Measurements from ENCODE around the gene DOK5.

The DOK5 gene

DNA sequence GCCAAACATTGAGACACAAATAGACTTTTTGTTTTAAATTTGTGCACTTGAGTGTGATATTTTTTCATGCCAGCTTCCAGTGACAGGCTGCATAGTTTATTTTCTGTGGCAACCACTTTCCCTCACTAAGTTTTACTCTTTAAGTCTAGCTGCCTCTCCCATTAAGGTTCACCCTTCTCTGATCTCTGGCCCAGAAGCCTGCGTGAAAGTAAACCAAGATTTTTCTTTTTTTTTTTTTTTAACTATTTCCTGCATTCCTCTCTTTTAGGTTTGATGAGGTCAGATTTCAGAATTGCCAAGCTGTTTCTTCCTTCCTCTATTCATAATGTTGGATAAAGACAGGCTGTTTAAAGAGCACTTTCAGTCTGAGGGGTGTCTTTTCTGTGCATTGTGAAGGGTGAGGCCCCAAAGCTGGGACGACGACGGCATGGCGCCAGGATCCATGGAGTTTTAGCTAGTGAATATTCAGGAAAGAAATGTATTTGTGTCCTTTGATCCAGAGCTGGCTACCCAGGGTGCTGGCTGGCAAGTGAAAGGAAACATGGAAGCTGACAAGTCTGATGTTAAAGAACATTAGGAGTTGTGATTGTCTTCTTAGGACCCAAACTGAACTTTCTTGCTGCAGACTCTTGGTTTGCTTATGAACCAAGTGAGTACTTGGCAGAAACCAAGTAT lies 50.7 kb downstream of the DOK5 start:
- no peaks in the 10 kb centered on the region for H3K36me3 ChIP-seq (ENCODE audit: control insufficient read depth, insufficient read depth, low read length)
- no peak overlapping the region for H3K4me3 ChIP-seq (ENCODE audit: low read length)
- H3K27me3 ChIP-seq (ENCODE audit: control insufficient read depth, insufficient read depth, low read length), result no peaks in the 10 kb centered on the region
- no peaks in the 10 kb centered on the region for H3K9me3 ChIP-seq (ENCODE audit: control insufficient read depth, low read length)
- no peak overlapping the region for H3K9ac ChIP-seq (ENCODE audit: low read length)
- H3K4me1 ChIP-seq (ENCODE audit: control insufficient read depth, insufficient read depth, low read length), result no peaks in the 10 kb centered on the region

GRCh38 chr20:54526801-54527200 lies 51.4 kb downstream of the DOK5 start:
- Histone ChIP-seq H3K36me3 (ENCODE audit: control insufficient read depth, insufficient read depth, low read length) (no peaks in the 10 kb centered on the region), H3K4me1 (ENCODE audit: control insufficient read depth, insufficient read depth, low read length) (no peaks in the 10 kb centered on the region), H3K27me3 (ENCODE audit: control insufficient read depth, insufficient read depth, low read length) (no peaks in the 10 kb centered on the region), H3K9ac (ENCODE audit: low read length) (no peak overlapping the region), H3K4me3 (ENCODE audit: low read length) (no peak overlapping the region), H3K9me3 (ENCODE audit: control insufficient read depth, low read length) (no peaks in the 10 kb centered on the region)

- no peaks in the 10 kb centered on the region for H3K4me1 ChIP-seq (ENCODE audit: control insufficient read depth, insufficient read depth, low read length)
- H3K27me3 ChIP-seq (ENCODE audit: control insufficient read depth, insufficient read depth, low read length), result no peaks in the 10 kb centered on the region
- H3K36me3 ChIP-seq (ENCODE audit: control insufficient read depth, insufficient read depth, low read length), result no peaks in the 10 kb centered on the region
- no peaks in the 10 kb centered on the region for H3K9me3 ChIP-seq (ENCODE audit: control insufficient read depth, low read length)
- no peak overlapping the region for H3K4me3 ChIP-seq (ENCODE audit: low read length)
- no peak overlapping the region for H3K9ac ChIP-seq (ENCODE audit: low read length)
Observed at GRCh38 chr20:54532573-54532972, 57.2 kb downstream of the DOK5 start.

DNA sequence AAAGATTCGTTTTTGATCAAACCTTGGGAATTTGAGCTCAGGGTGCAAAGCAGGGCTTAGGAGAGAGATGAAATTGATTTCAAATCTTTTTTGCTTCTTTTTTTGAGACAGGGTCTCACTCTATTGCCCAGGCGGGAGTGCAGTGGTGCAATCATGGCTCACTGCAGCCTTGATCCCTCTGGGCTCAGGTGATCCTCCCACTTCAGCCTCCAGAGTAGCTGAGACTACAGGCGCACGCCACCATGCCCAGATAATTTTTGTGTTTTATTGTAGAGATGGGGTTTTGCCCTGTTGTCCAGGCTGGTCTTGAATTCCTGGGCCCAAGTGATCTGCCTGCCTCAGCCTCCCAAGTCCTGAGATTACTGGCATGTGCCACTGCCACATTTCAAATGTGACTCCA lies 58.7 kb downstream of the DOK5 start:
- Histone ChIP-seq H3K4me1 (ENCODE audit: control insufficient read depth, insufficient read depth, low read length) (no peaks in the 10 kb centered on the region), H3K9me3 (ENCODE audit: control insufficient read depth, low read length) (no peaks in the 10 kb centered on the region), H3K4me3 (ENCODE audit: low read length) (no peak overlapping the region), H3K36me3 (ENCODE audit: control insufficient read depth, insufficient read depth, low read length) (no peaks in the 10 kb centered on the region), H3K9ac (ENCODE audit: low read length) (no peak overlapping the region), H3K27me3 (ENCODE audit: control insufficient read depth, insufficient read depth, low read length) (no peaks in the 10 kb centered on the region)

DNA sequence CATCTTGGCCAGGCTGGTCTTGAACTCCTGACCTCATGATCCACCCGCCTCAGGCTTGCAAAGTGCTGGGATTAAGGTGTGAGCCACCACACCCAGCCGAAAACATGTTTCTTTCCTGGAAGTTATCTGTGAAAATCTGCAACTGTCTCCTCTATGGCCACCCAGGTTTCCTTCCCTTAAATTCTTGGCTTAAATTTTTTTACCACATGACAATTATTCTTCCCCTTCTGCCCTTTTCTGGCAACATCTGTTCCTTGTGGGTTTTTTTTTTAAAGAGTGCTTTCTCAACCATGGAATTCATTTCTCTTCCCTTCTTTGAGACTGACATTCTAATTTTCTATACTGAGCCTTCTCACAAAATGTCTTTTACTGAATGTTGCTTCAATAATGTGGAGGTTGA lies 59.6 kb downstream of the DOK5 start:
- no peaks in the 10 kb centered on the region for H3K9me3 ChIP-seq (ENCODE audit: control insufficient read depth, low read length)
- no peak overlapping the region for H3K9ac ChIP-seq (ENCODE audit: low read length)
- H3K27me3 ChIP-seq (ENCODE audit: control insufficient read depth, insufficient read depth, low read length), result no peaks in the 10 kb centered on the region

GRCh38 chr20:54535746-54536145 lies 60.4 kb downstream of the DOK5 start:
- no peaks in the 10 kb centered on the region for H3K27me3 ChIP-seq (ENCODE audit: control insufficient read depth, insufficient read depth, low read length)
- H3K4me1 ChIP-seq (ENCODE audit: control insufficient read depth, insufficient read depth, low read length), result no peaks in the 10 kb centered on the region
- H3K9me3 ChIP-seq (ENCODE audit: control insufficient read depth, low read length), result no peaks in the 10 kb centered on the region
- H3K9ac ChIP-seq (ENCODE audit: low read length), result no peak overlapping the region
- H3K36me3 ChIP-seq (ENCODE audit: control insufficient read depth, insufficient read depth, low read length), result no peaks in the 10 kb centered on the region
- no peak overlapping the region for H3K4me3 ChIP-seq (ENCODE audit: low read length)

More for the DNA sequence above, 59.6 kb downstream of the DOK5 start:
- Histone ChIP-seq H3K4me3 (ENCODE audit: low read length) (no peak overlapping the region), H3K36me3 (ENCODE audit: control insufficient read depth, insufficient read depth, low read length) (no peaks in the 10 kb centered on the region), H3K4me1 (ENCODE audit: control insufficient read depth, insufficient read depth, low read length) (no peaks in the 10 kb centered on the region)

DNA sequence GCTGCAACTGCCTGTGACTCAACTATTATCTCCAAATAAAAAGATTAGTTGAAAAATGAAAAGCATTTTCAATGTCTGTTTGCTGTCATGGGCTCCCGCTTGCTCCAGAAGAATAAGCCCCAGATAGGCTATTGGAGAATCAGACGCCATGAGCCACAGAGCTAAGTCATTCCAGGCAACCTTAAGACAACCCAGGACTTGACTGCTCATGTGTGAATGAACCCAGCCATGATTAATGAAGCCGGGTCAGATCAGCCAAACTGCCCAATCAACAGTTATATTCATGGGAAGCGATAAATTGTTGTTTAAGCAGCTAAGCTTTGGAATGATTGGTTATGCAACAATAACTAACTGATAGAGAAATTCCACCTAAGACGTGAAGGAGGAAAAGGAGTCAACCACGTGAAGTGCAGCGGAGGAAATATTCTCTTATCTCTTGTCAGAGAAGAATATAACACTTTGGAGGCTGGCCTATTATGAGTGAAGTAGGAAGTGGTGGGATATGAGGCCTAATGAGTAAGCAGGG lies 64.2 kb downstream of the DOK5 start:
- no peaks in the 10 kb centered on the region for H3K27me3 ChIP-seq (ENCODE audit: control insufficient read depth, insufficient read depth, low read length)
- no peaks in the 10 kb centered on the region for H3K9me3 ChIP-seq (ENCODE audit: control insufficient read depth, low read length)
- H3K9ac ChIP-seq (ENCODE audit: low read length), result no peak overlapping the region
- no peaks in the 10 kb centered on the region for H3K4me1 ChIP-seq (ENCODE audit: control insufficient read depth, insufficient read depth, low read length)
- H3K4me3 ChIP-seq (ENCODE audit: low read length), result no peak overlapping the region
- H3K36me3 ChIP-seq (ENCODE audit: control insufficient read depth, insufficient read depth, low read length), result no peaks in the 10 kb centered on the region

- H3K36me3 ChIP-seq (ENCODE audit: control insufficient read depth, insufficient read depth, low read length), result no peaks in the 10 kb centered on the region
- no peak overlapping the region for H3K9ac ChIP-seq (ENCODE audit: low read length)
- no peaks in the 10 kb centered on the region for H3K4me1 ChIP-seq (ENCODE audit: control insufficient read depth, insufficient read depth, low read length)
- H3K4me3 ChIP-seq (ENCODE audit: low read length), result no peak overlapping the region
- no peaks in the 10 kb centered on the region for H3K9me3 ChIP-seq (ENCODE audit: control insufficient read depth, low read length)
- H3K27me3 ChIP-seq (ENCODE audit: control insufficient read depth, insufficient read depth, low read length), result no peaks in the 10 kb centered on the region
Observed at GRCh38 chr20:54543369-54543768, 68.0 kb downstream of the DOK5 start.

- Histone ChIP-seq H3K4me1 (ENCODE audit: control insufficient read depth, insufficient read depth, low read length) (no peaks in the 10 kb centered on the region), H3K9me3 (ENCODE audit: control insufficient read depth, low read length) (no peaks in the 10 kb centered on the region), H3K4me3 (ENCODE audit: low read length) (no peak overlapping the region), H3K27me3 (ENCODE audit: control insufficient read depth, insufficient read depth, low read length) (no peaks in the 10 kb centered on the region), H3K9ac (ENCODE audit: low read length) (no peak overlapping the region), H3K36me3 (ENCODE audit: control insufficient read depth, insufficient read depth, low read length) (no peaks in the 10 kb centered on the region)
Observed at GRCh38 chr20:54545676-54546358, 70.4 kb downstream of the DOK5 start.

DNA sequence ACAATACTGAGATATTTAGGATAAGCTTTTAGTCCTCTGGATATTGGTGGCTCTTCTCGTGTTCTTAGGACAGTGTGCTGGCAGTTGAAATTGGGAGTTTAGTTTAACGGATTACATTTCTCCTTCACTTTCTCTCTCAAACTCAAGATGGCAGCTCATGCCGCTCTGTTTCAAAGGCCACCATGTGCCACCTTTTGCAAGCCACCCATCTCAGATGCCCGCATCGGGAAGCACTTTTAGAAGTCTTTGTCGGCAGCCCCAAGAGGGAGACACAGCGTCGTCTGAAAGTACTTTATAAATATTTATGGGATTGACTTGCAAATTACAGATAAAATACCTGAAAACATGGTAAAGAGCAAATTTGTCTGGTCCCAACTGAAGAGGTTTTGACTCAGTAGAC lies 73.5 kb downstream of the DOK5 start:
- H3K27me3 ChIP-seq (ENCODE audit: control insufficient read depth, insufficient read depth, low read length), result no peaks in the 10 kb centered on the region
- no peaks in the 10 kb centered on the region for H3K9me3 ChIP-seq (ENCODE audit: control insufficient read depth, low read length)
- no peak overlapping the region for H3K9ac ChIP-seq (ENCODE audit: low read length)
- no peaks in the 10 kb centered on the region for H3K4me1 ChIP-seq (ENCODE audit: control insufficient read depth, insufficient read depth, low read length)
- H3K4me3 ChIP-seq (ENCODE audit: low read length), result no peak overlapping the region
- H3K36me3 ChIP-seq (ENCODE audit: control insufficient read depth, insufficient read depth, low read length), result no peaks in the 10 kb centered on the region

GRCh38 chr20:54549658-54550326 lies 74.4 kb downstream of the DOK5 start:
- H3K9me3 ChIP-seq (ENCODE audit: control insufficient read depth, low read length), result no peaks in the 10 kb centered on the region

GRCh38 chr20:54550776-54551396 lies 75.5 kb downstream of the DOK5 start:
- no peak overlapping the region for H3K4me3 ChIP-seq (ENCODE audit: low read length)
- H3K4me1 ChIP-seq (ENCODE audit: control insufficient read depth, insufficient read depth, low read length), result no peaks in the 10 kb centered on the region
- H3K9ac ChIP-seq (ENCODE audit: low read length), result no peak overlapping the region
- H3K36me3 ChIP-seq (ENCODE audit: control insufficient read depth, insufficient read depth, low read length), result no peaks in the 10 kb centered on the region
- H3K9me3 ChIP-seq (ENCODE audit: control insufficient read depth, low read length), result no peaks in the 10 kb centered on the region
- no peaks in the 10 kb centered on the region for H3K27me3 ChIP-seq (ENCODE audit: control insufficient read depth, insufficient read depth, low read length)

More at GRCh38 chr20:54549658-54550326, 74.4 kb downstream of the DOK5 start:
- Histone ChIP-seq H3K36me3 (ENCODE audit: control insufficient read depth, insufficient read depth, low read length) (no peaks in the 10 kb centered on the region), H3K9ac (ENCODE audit: low read length) (no peak overlapping the region), H3K4me3 (ENCODE audit: low read length) (no peak overlapping the region), H3K27me3 (ENCODE audit: control insufficient read depth, insufficient read depth, low read length) (no peaks in the 10 kb centered on the region), H3K4me1 (ENCODE audit: control insufficient read depth, insufficient read depth, low read length) (no peaks in the 10 kb centered on the region)

Data from mucosa of stomach (tissue), 1 donor.